Panc1 (cell line): ENCODE results near the gene SDK1. TPM values are rescaled to one million over a fixed set of nuclear protein-coding genes. Genes with fewer than 3 reads are reported as not detected.

Source experiments
- ATAC-seq: fragments of 200-7000 bp; cut with Tn5 transposase; 2 replicates; pipeline ENCODE4 v1.9.1; 2020; ENCODE audit warnings: mild to moderate bottlenecking, moderate library complexity
- BruUV-seq: library from RNA; stranded (reverse); fragments of 400-500 nt; replicated peaks from 2 replicates; lab custom pipeline; 2021; lab: Mats Ljungman, UMichigan
- CTCF ChIA-PET: fragments of 300-600 bp; sonication (Branson Sonifier 250); formaldehyde crosslinking; loops from one replicate; lab custom pipeline; 2022; ENCODE audit warnings: antibody characterized with exemption; lab: Charles Lee
- POLR2A ChIA-PET: fragments of 300-600 bp; sonication (Branson Sonifier 250); formaldehyde crosslinking; loops from one replicate; lab custom pipeline; 2022; ENCODE audit warnings: antibody characterized with exemption; lab: Charles Lee
- DNase-seq: peaks from one replicate; pipeline ENCODE4 v3.0.0-alpha.2; 2010; ENCODE audit warnings: low read depth, low spot score
- H3K27ac ChIP-seq: 2 replicates; pipeline ENCODE4 v1.5.1; 2011; ENCODE audit warnings: mild to moderate bottlenecking, low read length, inconsistent platforms
- H3K27me3 ChIP-seq: fragments of 200-500 bp; sonication (Bioruptor generic); 2 replicates; pipeline ENCODE4 v1.6.0; 2014; ENCODE audit warnings: low read length, inconsistent platforms; ENCODE audit not compliant: control insufficient read depth, insufficient read depth
- H3K36me3 ChIP-seq: fragments of 200-500 bp; sonication (Bioruptor generic); 2 replicates; pipeline ENCODE4 v1.5.1; 2014; ENCODE audit warnings: inconsistent platforms, mild to moderate bottlenecking, low read length, moderate library complexity; ENCODE audit not compliant: control insufficient read depth, insufficient read depth
- H3K4me1 ChIP-seq: 2 replicates; pipeline ENCODE4 v1.5.1; 2011; ENCODE audit warnings: inconsistent platforms, mild to moderate bottlenecking, low read length, moderate library complexity; ENCODE audit not compliant: control insufficient read depth, insufficient read depth
- H3K4me3 ChIP-seq, 2 experiments: 2 replicates each; pipeline ENCODE4 v1.5.1; 2011 to 2012; ENCODE audit warnings: low read depth in 2 of 2, low read length in 2 of 2, mild to moderate bottlenecking in 2 of 2, inconsistent platforms in 1 of 2, moderate library complexity in 1 of 2
- H3K9me3 ChIP-seq: fragments of 200-500 bp; sonication (Bioruptor generic); 2 replicates; pipeline ENCODE4 v1.5.1; 2014; ENCODE audit warnings: low read depth, mild to moderate bottlenecking, inconsistent platforms, low read length, moderate library complexity; ENCODE audit not compliant: control insufficient read depth, insufficient read depth
- CTCF ChIP-seq: fragments of 450-650 bp; IDR thresholded peaks from 2 replicates; pipeline ENCODE4 v1.5.1; 2017; ENCODE audit warnings: mild to moderate bottlenecking
- POLR2AphosphoS5 ChIP-seq: IDR thresholded peaks from 2 replicates; pipeline ENCODE4 v1.6.1; 2012; ENCODE audit warnings: mild to moderate bottlenecking, low read depth, low read length, moderate library complexity
- REST ChIP-seq, 2 experiments: IDR thresholded peaks; 2 replicates each; pipeline ENCODE4 v1.6.1; 2011 to 2012; ENCODE audit warnings: low read depth in 2 of 2, control low read depth in 1 of 2, low read length in 1 of 2, mild to moderate bottlenecking in 1 of 2, moderate library complexity in 1 of 2; ENCODE audit not compliant: insufficient read depth in 1 of 2
- SIN3A ChIP-seq: IDR thresholded peaks from 2 replicates; pipeline ENCODE4 v1.6.1; 2012; ENCODE audit warnings: low read depth, mild to moderate bottlenecking, low read length, moderate library complexity, borderline replicate concordance; ENCODE audit not compliant: insufficient read depth
- TCF7L2 ChIP-seq: IDR thresholded peaks from 2 replicates; pipeline ENCODE4 v1.6.1; 2011; ENCODE audit warnings: mild to moderate bottlenecking, low read depth, low read length, inconsistent platforms
- in situ Hi-C: cut with HindIII; loops from 2 replicates; pipeline ENCODE4 v1.10.0; 2016; ENCODE audit warnings: low sequenced_read_pairs, low pct_unique_long_range_greater_than_20kb
- intact Hi-C: fragments of 100-400 bp; cut with micrococcal nuclease; formaldehyde crosslinking; loops from one replicate; pipeline ENCODE4 v1.10.0; 2022; ENCODE audit not compliant: unreplicated experiment
- total RNA-seq: library from RNA; stranded (reverse); gene quantifications from one replicate; pipeline ENCODE4 v1.2.1, GENCODE V29; 2021; ENCODE audit not compliant: unreplicated experiment

Gene SDK1
- total RNA-seq, 1 experiment from 2014 or later = 47.4 TPM

- Histone ChIP-seq H3K27ac (0 out of 2 replicates have a peak overlapping the region, but pooled peaks have one; percentile 5), H3K4me1 (no peaks in the 10 kb centered on the region), H3K27me3 (no peaks in the 10 kb centered on the region), H3K9me3 (no peaks in the 10 kb centered on the region), H3K4me3 (no peak overlapping the region), H3K36me3 (no peaks in the 10 kb centered on the region; the same call in none of the 2 replicates)
- no TSS peak for BruUV-seq
- ChIA-PET CTCF (no interaction called here), POLR2A (interaction anchor here (0.6 kb wide), 1 partner anchor 468 kb away, joined by 3 read pairs; no protein-coding TSS in a partner anchor)
- TF ChIP-seq REST (IDR thresholded peaks at IDR 0.05; ENCODE audit: insufficient read depth in 1 of 2, low read depth in 2 of 2, low read length in 1 of 2) (no peak), TCF7L2 (no peak), CTCF (no peak), POLR2AphosphoS5 (no peak), SIN3A (no peak)
- in situ Hi-C loops (no loop called here), intact Hi-C loops (no loop called here)
- ATAC-seq (no peak), DNase-seq (no peak)
Measured at GRCh38 chr7:3639253-3639652, 338.2 kb downstream of the SDK1 start.

GRCh38 chr7:3641582-3641981, 340.5 kb downstream of the SDK1 start:
- intact Hi-C loops (no loop called here), in situ Hi-C loops (no loop called here)
- Histone ChIP-seq H3K4me3 (no peak overlapping the region), H3K36me3 (no peaks in the 10 kb centered on the region; the same call in none of the 2 replicates), H3K27me3 (no peaks in the 10 kb centered on the region), H3K4me1 (no peaks in the 10 kb centered on the region), H3K27ac (0 out of 2 replicates have a peak overlapping the region, but pooled peaks have one; percentile 25), H3K9me3 (no peaks in the 10 kb centered on the region)
- no peak for TF ChIP-seq REST (IDR thresholded peaks at IDR 0.05; ENCODE audit: insufficient read depth in 1 of 2, low read depth in 2 of 2, low read length in 1 of 2)
- no peak for TF ChIP-seq CTCF
- TF ChIP-seq SIN3A = no peak
- TF ChIP-seq POLR2AphosphoS5 = no peak
- no peak for TF ChIP-seq TCF7L2
- DNase-seq = no peak
- no peak for ATAC-seq
- ChIA-PET POLR2A (no interaction called here), CTCF (no interaction called here)
- no TSS peak for BruUV-seq
